Activated CD8-positive, alpha-beta memory T cell treated with anti-CD3 and anti-CD28 coated beads, Interleukin-2, amount 50 U/mL, for 24 hours (primary cell): ENCODE data around the gene GADL1.

Experiments used
- DNase-seq: peaks from one replicate; pipeline ENCODE4 v3.0.0-alpha.2; 2020; ENCODE audit errors: extremely low read depth

Gene GADL1

DNA sequence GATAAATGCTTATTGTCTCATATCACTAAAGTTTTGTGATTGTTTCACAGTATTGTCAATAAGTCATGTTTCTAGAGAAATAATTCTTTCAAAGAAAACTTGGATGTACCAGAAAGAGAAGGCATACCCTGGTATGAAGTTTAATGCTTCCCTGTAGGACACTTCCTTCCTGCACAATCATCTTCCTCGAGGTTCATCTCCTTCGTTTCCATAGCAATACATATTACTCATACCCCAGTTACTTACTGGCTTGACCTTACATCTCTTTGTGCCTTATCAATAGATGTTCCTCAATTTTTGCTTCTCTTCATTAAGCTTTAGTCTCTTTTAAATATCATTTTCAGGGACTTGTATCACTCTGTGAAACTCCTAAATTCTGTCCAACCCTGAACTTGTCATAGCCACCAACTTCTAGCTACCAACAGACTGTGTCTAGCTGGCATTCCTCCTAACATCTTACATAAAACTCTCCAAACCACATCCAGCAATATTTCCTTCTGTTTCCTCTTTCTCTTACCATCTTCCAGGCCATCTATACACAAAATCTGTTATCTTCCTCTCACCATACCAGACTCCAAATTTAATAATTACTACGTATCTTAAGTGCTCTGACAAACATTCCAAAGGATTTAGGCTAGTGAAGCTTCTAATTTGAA lies 134.3 kb downstream of the GADL1 start:
- DNase-seq = no peak

- no peak for DNase-seq
Measured at GRCh38 chr3:30756218-30756617, 138.2 kb downstream of the GADL1 start.

- DNase-seq = no peak
Measured at GRCh38 chr3:30754426-30754825, 140.0 kb downstream of the GADL1 start.

- DNase-seq = no peak
Measured at GRCh38 chr3:30753766-30754165, 140.7 kb downstream of the GADL1 start.

- no peak for DNase-seq
Measured at GRCh38 chr3:30752970-30753369, 141.5 kb downstream of the GADL1 start.

- DNase-seq = no peak
Measured at GRCh38 chr3:30752491-30752890, 142.0 kb downstream of the GADL1 start.

DNA sequence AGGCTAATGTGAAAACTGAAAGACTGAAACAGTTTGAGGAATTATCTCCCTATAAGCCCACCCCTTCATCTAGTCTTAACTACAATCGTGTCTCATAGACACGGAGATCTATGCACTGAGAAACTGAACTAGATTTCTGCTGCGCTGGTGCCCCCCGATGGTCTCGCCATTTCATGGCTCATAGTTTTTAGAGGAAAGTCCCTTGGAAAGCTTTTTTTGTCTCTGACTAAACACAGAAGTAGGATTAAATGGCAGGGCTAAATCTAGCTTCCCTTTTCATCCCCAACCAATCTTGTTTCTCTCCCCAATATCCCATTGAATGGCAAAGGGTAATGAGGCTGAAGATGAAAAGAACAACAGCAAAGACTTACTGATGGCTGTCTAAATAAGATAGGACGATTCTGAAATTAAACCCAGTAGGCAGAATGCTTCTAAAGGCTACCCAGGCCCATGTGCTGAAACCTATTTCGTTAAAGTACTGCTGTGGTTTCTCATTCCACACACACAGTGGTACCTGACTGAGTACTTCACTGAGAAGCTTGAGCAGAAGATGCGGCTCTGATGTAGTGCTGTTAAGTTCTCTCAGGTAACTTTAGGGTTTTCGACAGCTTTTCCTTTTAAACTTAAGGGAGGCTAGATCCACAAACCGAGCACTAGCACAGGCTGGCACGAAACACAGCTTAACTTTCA lies 142.7 kb downstream of the GADL1 start:
- DNase-seq = peak; percentile 7

DNA sequence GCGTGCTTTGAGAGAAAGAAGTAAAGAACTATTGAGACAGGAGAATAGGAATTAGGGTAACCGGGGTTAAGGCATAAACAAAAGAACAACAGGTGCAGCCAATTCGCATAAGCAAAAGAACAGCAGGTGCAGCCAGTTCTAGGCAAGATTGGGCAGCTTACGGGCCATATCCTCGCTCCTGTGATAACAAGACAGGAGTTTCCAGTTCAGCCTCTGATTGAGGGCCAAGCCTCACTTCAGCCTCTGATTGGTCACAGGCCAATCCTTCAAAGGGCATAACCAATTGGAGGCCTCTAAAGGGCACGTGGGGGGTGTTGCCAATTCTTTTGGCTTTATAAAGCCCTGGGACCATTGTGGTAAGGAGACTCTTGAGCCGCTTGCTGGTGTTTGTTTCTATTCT lies 143.5 kb downstream of the GADL1 start:
- no peak for DNase-seq

- no peak for DNase-seq
Measured at GRCh38 chr3:30749230-30749629, 145.2 kb downstream of the GADL1 start.

DNA sequence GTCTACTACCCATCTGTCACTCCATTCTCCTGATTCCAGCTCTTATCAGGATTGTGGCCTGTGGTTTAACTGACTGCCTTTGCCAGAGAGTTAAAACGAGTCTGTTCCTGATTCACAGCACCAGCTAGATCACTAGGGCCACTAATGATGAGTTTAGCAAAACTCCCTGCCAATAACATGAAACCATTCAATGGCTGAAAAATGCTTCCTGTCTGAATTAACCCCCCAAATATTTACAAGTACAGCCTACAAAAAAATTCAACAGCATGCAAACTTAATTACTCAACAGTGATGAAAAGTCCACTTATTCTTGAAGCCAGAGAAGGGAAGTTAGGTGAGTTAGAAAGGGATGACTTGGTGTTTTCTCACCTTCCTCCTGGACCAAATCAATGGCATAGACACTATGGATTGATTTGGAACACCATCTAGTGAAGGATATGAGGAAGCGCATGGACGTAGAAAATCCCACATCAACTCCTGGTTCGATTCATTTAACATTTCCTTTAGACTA lies 146.6 kb downstream of the GADL1 start:
- DNase-seq = no peak

DNA sequence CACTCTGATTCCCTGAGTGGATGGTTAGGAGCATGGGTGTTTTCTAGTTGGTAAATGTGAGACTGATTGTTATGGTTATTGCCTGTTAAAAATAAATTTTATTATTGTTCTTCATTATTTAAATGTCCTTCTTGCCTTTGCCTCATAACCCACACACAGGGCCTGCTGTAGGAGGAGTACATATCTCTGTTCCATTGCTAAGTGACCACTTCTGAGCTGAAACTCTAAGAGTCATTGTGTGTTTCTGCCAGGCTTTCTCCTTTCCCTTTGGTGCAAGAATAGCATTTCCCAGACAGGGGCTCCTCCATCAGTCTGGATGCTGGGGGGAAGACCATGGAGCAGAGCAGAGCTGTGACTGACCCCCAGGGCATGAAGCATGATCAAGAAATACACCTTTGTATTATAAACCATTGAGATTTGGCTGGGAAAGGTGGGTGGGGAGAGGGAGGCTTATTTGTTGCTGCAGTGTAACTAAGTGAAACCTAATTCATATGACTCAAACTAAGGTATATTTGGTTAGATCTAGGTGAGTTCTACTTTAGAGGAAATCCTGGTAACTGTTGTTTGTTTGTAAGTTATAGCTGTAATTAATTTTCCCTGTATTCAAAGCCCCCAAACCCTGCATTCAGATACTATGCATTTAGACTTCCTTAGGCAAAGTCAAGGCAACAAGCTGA lies 150.7 kb downstream of the GADL1 start:
- DNase-seq = no peak

GRCh38 chr3:30742796-30743619 lies 151.5 kb downstream of the GADL1 start:
- no peak for DNase-seq

DNA sequence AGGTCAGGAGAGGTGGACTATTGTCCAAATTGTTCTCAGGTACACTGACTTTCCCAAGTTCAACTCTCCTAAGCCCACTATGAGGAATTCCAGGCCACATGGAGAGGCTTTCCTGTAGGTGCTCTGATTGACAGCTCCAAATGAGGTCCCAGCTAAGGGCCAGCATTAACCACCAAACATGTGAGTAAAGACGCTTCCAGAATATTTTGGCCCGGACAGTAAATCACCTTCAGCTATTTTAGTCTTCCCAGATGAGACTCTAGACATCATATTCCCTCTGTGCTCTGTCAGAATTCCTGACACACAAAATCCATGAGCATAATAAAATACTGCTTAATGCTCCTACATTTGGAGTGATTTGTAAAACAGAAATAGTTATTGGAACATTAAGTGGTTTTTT lies 152.6 kb downstream of the GADL1 start:
- no peak for DNase-seq

GRCh38 chr3:30738605-30739004 lies 155.9 kb downstream of the GADL1 start:
- no peak for DNase-seq

DNA sequence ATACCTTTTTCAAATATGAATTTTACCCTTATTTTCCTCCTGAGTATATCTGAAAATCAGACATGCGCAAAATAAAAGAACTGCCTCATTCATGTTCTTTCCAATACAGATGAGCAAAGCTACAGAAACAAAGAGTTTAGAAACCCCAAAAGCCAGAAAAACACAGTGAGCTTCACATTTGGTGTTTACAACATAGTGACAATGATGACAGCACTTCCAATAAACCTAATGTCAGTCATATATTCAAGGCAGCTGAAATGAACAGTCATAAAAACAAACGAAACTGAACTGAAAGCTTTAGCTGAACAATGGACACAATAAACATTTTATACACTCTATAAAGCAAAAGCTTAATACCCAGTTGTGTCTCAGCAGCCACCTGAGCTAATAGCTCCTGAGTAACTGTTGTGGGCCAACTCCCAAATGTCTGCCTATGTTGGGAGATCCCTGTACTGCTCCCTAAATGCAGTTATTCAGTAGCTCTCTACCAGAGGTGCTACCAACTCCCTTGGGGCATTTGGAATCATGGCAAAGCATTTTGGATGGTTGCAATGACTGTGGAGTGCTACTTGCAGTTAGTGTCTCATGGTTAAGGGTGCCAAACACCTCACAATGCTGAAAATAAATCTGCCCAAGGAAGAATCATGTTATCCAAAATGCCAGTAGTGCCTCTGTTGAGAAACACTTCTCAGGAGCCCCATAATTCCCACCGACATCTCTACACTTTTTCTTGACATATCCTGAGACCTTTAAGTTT lies 156.5 kb downstream of the GADL1 start:
- no peak for DNase-seq

- no peak for DNase-seq
Measured at GRCh38 chr3:30733696-30734095, 160.8 kb downstream of the GADL1 start.

DNA sequence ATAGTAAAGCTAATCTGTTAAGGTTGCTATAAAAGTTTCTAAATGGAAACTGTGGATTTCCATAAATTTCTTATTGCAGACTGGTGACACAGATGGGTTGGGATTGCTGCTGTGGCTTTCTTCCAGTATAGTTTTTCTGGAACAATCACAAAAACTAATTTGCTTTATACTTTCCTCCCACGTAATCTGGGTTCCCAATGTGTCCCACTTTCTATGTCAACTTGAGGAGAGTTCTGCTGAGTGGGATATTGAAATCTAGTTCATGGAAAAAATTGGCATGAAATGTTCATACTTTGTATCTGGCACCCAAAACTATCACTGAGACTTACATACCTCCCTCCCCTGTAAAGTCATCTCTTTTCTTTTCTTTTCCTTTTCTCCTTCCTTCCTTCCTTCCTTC lies 161.3 kb downstream of the GADL1 start:
- DNase-seq = no peak

- no peak for DNase-seq
Measured at GRCh38 chr3:30730967-30731366, 163.5 kb downstream of the GADL1 start.

GRCh38 chr3:30729936-30730335 lies 164.5 kb downstream of the GADL1 start:
- DNase-seq = no peak

- DNase-seq = no peak
Measured at GRCh38 chr3:30729512-30729911, 164.9 kb downstream of the GADL1 start.

DNA sequence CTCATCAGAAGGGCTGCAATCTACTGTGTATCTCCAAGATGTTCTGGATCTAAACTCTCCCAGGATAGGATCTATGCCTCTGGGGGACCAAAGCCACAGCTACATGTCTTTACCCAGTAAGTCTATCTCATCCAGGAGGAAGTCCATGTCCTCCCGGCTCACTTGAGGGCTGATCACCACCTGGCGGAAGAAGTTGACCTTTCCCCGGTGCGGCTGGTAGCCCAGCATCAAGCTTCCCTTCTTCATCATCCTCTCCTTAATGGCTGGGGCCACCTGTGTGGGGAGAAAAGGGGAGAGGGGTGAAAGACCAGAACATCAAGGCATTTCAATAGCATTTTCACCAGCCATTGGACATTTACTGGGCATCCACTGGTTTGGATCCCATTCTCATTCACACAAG lies 166.3 kb downstream of the GADL1 start:
- no peak for DNase-seq
